KMS-11 (cell line): Measurements from ENCODE around the gene PCGF5.

Source experiments
- H2AFZ ChIP-seq: fragments of 200-600 bp; sonication (generic); 2 replicates; pipeline ENCODE4 v1.6.1; 2016; ENCODE audit warnings: antibody characterized with exemption, mixed run types, low read depth
- H3K27ac ChIP-seq: fragments of 200-600 bp; sonication (generic); 2 replicates; pipeline ENCODE4 v1.6.1; 2016; ENCODE audit warnings: mild to moderate bottlenecking, mixed run types
- H3K27me3 ChIP-seq: fragments of 200-600 bp; sonication (generic); 2 replicates; pipeline ENCODE4 v1.6.1; 2017; ENCODE audit warnings: mild to moderate bottlenecking, low read depth, mixed run types, moderate library complexity; ENCODE audit not compliant: insufficient read depth
- H3K36me3 ChIP-seq: fragments of 200-600 bp; sonication (generic); 2 replicates; pipeline ENCODE4 v1.6.1; 2017; ENCODE audit warnings: mild to moderate bottlenecking, mixed run types; ENCODE audit not compliant: insufficient read depth
- H3K4me1 ChIP-seq: fragments of 200-600 bp; sonication (generic); 2 replicates; pipeline ENCODE4 v1.6.1; 2016; ENCODE audit warnings: mild to moderate bottlenecking, low read depth, mixed run types; ENCODE audit not compliant: poor library complexity, severe bottlenecking
- H3K4me2 ChIP-seq: fragments of 200-600 bp; sonication (generic); 2 replicates; pipeline ENCODE4 v1.7.0; 2016; ENCODE audit warnings: mild to moderate bottlenecking, mixed run types
- H3K4me3 ChIP-seq: fragments of 200-600 bp; sonication (generic); IDR thresholded peaks from 2 replicates; pipeline ENCODE4 v1.6.1; 2017; ENCODE audit warnings: low read depth, low read length, mixed read lengths; ENCODE audit not compliant: insufficient read depth
- H3K79me2 ChIP-seq: fragments of 200-600 bp; sonication (generic); 2 replicates; pipeline ENCODE4 v1.6.1; 2016; ENCODE audit warnings: low read depth, mixed run types; ENCODE audit not compliant: insufficient read depth
- H3K9ac ChIP-seq: fragments of 200-600 bp; sonication (generic); 2 replicates; pipeline ENCODE4 v1.6.1; 2016; ENCODE audit warnings: mild to moderate bottlenecking, mixed run types
- H4K20me1 ChIP-seq: fragments of 200-600 bp; sonication (generic); 2 replicates; pipeline ENCODE4 v1.6.1; 2016; ENCODE audit warnings: mild to moderate bottlenecking, mixed run types; ENCODE audit not compliant: insufficient read depth
- TF ChIP-seq, protein P1 (sequence below): fragments of 200-600 bp; sonication (generic); conservative IDR thresholded peaks from 2 replicates; pipeline ENCODE4 v1.6.1; 2017; ENCODE audit warnings: low read depth, mild to moderate bottlenecking, antibody characterized with exemption, low read length, moderate library complexity, mixed read lengths

PCGF5 gene

DNA sequence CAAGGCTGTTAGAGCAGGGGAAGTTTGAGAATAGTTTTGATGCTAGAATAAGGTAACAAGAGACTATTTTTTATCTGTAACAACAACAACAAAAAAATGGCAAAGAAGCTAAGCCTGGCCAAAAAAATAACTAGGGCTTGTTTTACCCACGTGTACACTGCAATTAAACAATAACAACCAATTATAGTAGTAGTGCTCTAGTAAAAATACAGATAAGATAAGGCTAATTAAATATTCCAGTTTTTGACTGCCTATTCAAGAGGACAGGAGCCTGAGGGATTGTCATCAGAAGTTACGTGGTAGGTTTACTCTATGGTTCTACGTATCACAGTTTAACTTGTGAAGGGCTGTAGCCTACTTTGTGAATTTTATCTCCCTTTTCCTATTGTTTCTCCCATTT lies 29.2 kb downstream of the PCGF5 start:
- Histone ChIP-seq H3K36me3 (peaks cover 9% of the 10 kb centered on the region), H3K79me2 (no peaks in the 10 kb centered on the region), H3K27me3 (no peaks in the 10 kb centered on the region), H2AFZ (no peak overlapping the region), H3K4me3 (no peak overlapping the region), H3K27ac (no peak overlapping the region), H3K4me2 (no peak overlapping the region), H4K20me1 (no peaks in the 10 kb centered on the region), H3K4me1 (peaks cover 18% of the 10 kb centered on the region), H3K9ac (no peak overlapping the region)
- TF ChIP-seq, protein P1, sequence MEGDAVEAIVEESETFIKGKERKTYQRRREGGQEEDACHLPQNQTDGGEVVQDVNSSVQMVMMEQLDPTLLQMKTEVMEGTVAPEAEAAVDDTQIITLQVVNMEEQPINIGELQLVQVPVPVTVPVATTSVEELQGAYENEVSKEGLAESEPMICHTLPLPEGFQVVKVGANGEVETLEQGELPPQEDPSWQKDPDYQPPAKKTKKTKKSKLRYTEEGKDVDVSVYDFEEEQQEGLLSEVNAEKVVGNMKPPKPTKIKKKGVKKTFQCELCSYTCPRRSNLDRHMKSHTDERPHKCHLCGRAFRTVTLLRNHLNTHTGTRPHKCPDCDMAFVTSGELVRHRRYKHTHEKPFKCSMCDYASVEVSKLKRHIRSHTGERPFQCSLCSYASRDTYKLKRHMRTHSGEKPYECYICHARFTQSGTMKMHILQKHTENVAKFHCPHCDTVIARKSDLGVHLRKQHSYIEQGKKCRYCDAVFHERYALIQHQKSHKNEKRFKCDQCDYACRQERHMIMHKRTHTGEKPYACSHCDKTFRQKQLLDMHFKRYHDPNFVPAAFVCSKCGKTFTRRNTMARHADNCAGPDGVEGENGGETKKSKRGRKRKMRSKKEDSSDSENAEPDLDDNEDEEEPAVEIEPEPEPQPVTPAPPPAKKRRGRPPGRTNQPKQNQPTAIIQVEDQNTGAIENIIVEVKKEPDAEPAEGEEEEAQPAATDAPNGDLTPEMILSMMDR: no peak

- no peaks in the 10 kb centered on the region for H3K79me2 ChIP-seq
- H3K4me2 ChIP-seq: no peak overlapping the region
- H3K9ac ChIP-seq: no peak overlapping the region
- no peaks in the 10 kb centered on the region for H4K20me1 ChIP-seq
- H2AFZ ChIP-seq: no peak overlapping the region
- TF ChIP-seq, protein P1: no peak
- peaks cover 18% of the 10 kb centered on the region for H3K4me1 ChIP-seq
- H3K27ac ChIP-seq: no peak overlapping the region
- H3K27me3 ChIP-seq: no peaks in the 10 kb centered on the region
- H3K36me3 ChIP-seq: peaks cover 9% of the 10 kb centered on the region
- no peak overlapping the region for H3K4me3 ChIP-seq
These were observed 29.9 kb downstream of the PCGF5 start for GRCh38 chr10:91250341-91250740.

GRCh38 chr10:91251430-91252056 lies 31.1 kb downstream of the PCGF5 start:
- Histone ChIP-seq H3K27ac (no peak overlapping the region), H3K9ac (no peak overlapping the region), H4K20me1 (no peaks in the 10 kb centered on the region), H3K4me3 (no peak overlapping the region), H3K4me2 (no peak overlapping the region), H3K36me3 (peaks cover 9% of the 10 kb centered on the region), H3K27me3 (no peaks in the 10 kb centered on the region), H3K4me1 (peaks cover 18% of the 10 kb centered on the region), H2AFZ (no peak overlapping the region), H3K79me2 (no peaks in the 10 kb centered on the region)
- TF ChIP-seq, protein P1: peak; percentile 90

GRCh38 chr10:91253300-91253699 lies 32.8 kb downstream of the PCGF5 start:
- Histone ChIP-seq H3K79me2 (no peaks in the 10 kb centered on the region), H3K27me3 (no peaks in the 10 kb centered on the region), H3K4me3 (no peak overlapping the region), H4K20me1 (no peaks in the 10 kb centered on the region), H3K36me3 (peaks cover 9% of the 10 kb centered on the region), H2AFZ (no peak overlapping the region), H3K4me1 (peaks cover 18% of the 10 kb centered on the region), H3K9ac (no peak overlapping the region), H3K27ac (no peak overlapping the region), H3K4me2 (no peak overlapping the region)
- TF ChIP-seq, protein P1: no peak
